ENCODE results near the gene NTRK2.

DNA sequence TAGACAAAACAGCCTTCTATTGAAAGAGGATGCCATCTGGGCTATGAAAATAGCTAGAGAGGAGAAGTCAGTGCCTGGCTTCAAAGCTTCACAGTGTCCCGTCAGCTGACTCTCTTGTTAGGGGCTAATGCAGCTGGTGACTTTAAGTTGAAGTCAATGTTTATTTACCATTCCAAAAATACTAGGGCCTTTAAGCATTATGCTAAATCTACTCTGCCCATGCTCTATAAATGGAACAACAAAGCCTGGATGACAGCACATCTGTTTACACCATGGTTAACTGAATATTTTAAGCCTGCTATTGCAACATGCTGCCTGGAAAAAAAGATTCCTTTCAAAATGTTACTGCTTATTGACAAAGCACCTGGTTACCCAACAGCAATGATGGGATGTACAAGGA lies 309.1 kb downstream of the NTRK2 start:
- TF ChIP-seq, protein P1, sequence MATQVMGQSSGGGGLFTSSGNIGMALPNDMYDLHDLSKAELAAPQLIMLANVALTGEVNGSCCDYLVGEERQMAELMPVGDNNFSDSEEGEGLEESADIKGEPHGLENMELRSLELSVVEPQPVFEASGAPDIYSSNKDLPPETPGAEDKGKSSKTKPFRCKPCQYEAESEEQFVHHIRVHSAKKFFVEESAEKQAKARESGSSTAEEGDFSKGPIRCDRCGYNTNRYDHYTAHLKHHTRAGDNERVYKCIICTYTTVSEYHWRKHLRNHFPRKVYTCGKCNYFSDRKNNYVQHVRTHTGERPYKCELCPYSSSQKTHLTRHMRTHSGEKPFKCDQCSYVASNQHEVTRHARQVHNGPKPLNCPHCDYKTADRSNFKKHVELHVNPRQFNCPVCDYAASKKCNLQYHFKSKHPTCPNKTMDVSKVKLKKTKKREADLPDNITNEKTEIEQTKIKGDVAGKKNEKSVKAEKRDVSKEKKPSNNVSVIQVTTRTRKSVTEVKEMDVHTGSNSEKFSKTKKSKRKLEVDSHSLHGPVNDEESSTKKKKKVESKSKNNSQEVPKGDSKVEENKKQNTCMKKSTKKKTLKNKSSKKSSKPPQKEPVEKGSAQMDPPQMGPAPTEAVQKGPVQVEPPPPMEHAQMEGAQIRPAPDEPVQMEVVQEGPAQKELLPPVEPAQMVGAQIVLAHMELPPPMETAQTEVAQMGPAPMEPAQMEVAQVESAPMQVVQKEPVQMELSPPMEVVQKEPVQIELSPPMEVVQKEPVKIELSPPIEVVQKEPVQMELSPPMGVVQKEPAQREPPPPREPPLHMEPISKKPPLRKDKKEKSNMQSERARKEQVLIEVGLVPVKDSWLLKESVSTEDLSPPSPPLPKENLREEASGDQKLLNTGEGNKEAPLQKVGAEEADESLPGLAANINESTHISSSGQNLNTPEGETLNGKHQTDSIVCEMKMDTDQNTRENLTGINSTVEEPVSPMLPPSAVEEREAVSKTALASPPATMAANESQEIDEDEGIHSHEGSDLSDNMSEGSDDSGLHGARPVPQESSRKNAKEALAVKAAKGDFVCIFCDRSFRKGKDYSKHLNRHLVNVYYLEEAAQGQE (IDR thresholded peaks at IDR 0.05; ENCODE audit: low read depth) = no peak
- TF ChIP-seq NFIC (IDR thresholded peaks at IDR 0.05) (no peak), RAD21 (IDR thresholded peaks at IDR 0.05; ENCODE audit: low read depth) (no peak), TAF1 (IDR thresholded peaks at IDR 0.05; ENCODE audit: low read depth) (no peak), EP300 (IDR thresholded peaks at IDR 0.05; ENCODE audit: borderline replicate concordance) (no peak), CREB1 (IDR thresholded peaks at IDR 0.05; ENCODE audit: low read depth) (no peak), CEBPB (IDR thresholded peaks at IDR 0.05) (no peak), YY1 (IDR thresholded peaks at IDR 0.05; ENCODE audit: low read depth) (no peak), EGR1 (IDR thresholded peaks at IDR 0.05) (no peak), TCF12 (IDR thresholded peaks at IDR 0.05; ENCODE audit: low read depth) (no peak)
- TF ChIP-seq, protein P2, sequence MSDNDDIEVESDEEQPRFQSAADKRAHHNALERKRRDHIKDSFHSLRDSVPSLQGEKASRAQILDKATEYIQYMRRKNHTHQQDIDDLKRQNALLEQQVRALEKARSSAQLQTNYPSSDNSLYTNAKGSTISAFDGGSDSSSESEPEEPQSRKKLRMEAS (IDR thresholded peaks at IDR 0.05) = no peak

Measured in Ishikawa (cell line).